KOPT-K1 (cell line): ENCODE data around the gene LYZ.

Source experiments
- H3K27ac ChIP-seq: fragments of 200-600 bp; sonication (generic); 2 replicates; pipeline ENCODE4 v1.5.1; 2016; ENCODE audit warnings: antibody characterized with exemption, mild to moderate bottlenecking, low read depth, low read length; ENCODE audit not compliant: poor library complexity, severe bottlenecking
- H3K36me3 ChIP-seq: fragments of 200-600 bp; sonication (generic); 2 replicates; pipeline ENCODE4 v1.5.1; 2017; ENCODE audit warnings: antibody characterized with exemption, mild to moderate bottlenecking, low read length, moderate library complexity; ENCODE audit not compliant: insufficient read depth
- H3K9me3 ChIP-seq: fragments of 200-600 bp; sonication (generic); 2 replicates; pipeline ENCODE4 v1.5.1; 2017; ENCODE audit warnings: antibody characterized with exemption, low read length, mild to moderate bottlenecking; ENCODE audit not compliant: insufficient read depth, poor library complexity, severe bottlenecking

Gene LYZ

GRCh38 chr12:69392179-69392928, 44.2 kb downstream of the LYZ start:
- Histone ChIP-seq H3K36me3 (peaks cover 87% of the 10 kb centered on the region), H3K27ac (no peak overlapping the region), H3K9me3 (peaks cover 15% of the 10 kb centered on the region)

- H3K9me3 ChIP-seq: peaks cover 19% of the 10 kb centered on the region
- H3K36me3 ChIP-seq: peaks cover 60% of the 10 kb centered on the region
- H3K27ac ChIP-seq: no peak overlapping the region
These were observed 47.9 kb downstream of the LYZ start for GRCh38 chr12:69396041-69396440.

GRCh38 chr12:69396963-69397362, 48.8 kb downstream of the LYZ start:
- Histone ChIP-seq H3K27ac (no peak overlapping the region), H3K9me3 (peaks cover 19% of the 10 kb centered on the region), H3K36me3 (peaks cover 50% of the 10 kb centered on the region)

- Histone ChIP-seq H3K27ac (no peak overlapping the region), H3K9me3 (peaks cover 19% of the 10 kb centered on the region), H3K36me3 (peaks cover 40% of the 10 kb centered on the region)
These were observed 49.8 kb downstream of the LYZ start for GRCh38 chr12:69397978-69398377.

- H3K27ac ChIP-seq: no peak overlapping the region
- H3K36me3 ChIP-seq: peaks cover 12% of the 10 kb centered on the region
- peaks cover 9% of the 10 kb centered on the region for H3K9me3 ChIP-seq
These were observed 53.8 kb downstream of the LYZ start for GRCh38 chr12:69401940-69402339.
